Lung (tissue), 12 donors: ENCODE data around the gene ZBTB38. TPM values are rescaled to one million over a fixed set of nuclear protein-coding genes. Genes with fewer than 3 reads are reported as not detected.
A peak's percentile ranks its signal among the peaks of the same experiment; 100 is the strongest.

Experiments used
- ATAC-seq: fragments of 200-7000 bp; cut with Tn5 transposase; one replicate; pipeline ENCODE4 v1.9.1; 2020; ENCODE audit warnings: moderate number of reproducible peaks; ENCODE audit not compliant: insufficient read depth, low FRiP score
- DNase-seq, 3 donors: peaks; one replicate each; pipeline ENCODE4 v3.0.0-alpha.2; 2013 to 2017
- H3K27ac ChIP-seq, 2 donors: one replicate each; pipeline ENCODE4 v1.5.1; 2013; ENCODE audit warnings: mild to moderate bottlenecking in 2 of 2, moderate library complexity in 2 of 2, control low read depth in 1 of 2, inconsistent platforms in 1 of 2, low read depth in 1 of 2, low read length in 1 of 2
- H3K27me3 ChIP-seq, 3 donors: one replicate each; pipeline ENCODE4 v1.5.1; 2013; ENCODE audit warnings: low read length in 2 of 3; ENCODE audit not compliant: control insufficient read depth in 3 of 3, insufficient read depth in 3 of 3
- H3K36me3 ChIP-seq, 4 donors: one replicate each; pipeline ENCODE4 v1.5.1; 2013; ENCODE audit warnings: low read length in 4 of 4, mild to moderate bottlenecking in 1 of 4, moderate library complexity in 1 of 4; ENCODE audit not compliant: control insufficient read depth in 4 of 4, insufficient read depth in 4 of 4
- H3K4me1 ChIP-seq, 5 donors: one replicate each; pipeline ENCODE4 v1.5.1; 2013; ENCODE audit warnings: low read length in 5 of 5, mild to moderate bottlenecking in 2 of 5, moderate library complexity in 1 of 5; ENCODE audit not compliant: control insufficient read depth in 5 of 5, insufficient read depth in 5 of 5
- H3K4me3 ChIP-seq: one replicate; pipeline ENCODE4 v1.5.1; 2013; ENCODE audit warnings: mild to moderate bottlenecking, control low read depth, moderate library complexity
- H3K9ac ChIP-seq, 2 donors: one replicate each; pipeline ENCODE4 v1.5.1; 2013; ENCODE audit warnings: low read length in 2 of 2, control low read depth in 1 of 2; ENCODE audit not compliant: insufficient read depth in 1 of 2
- H3K9me3 ChIP-seq, 4 donors: one replicate each; pipeline ENCODE4 v1.5.1; 2013; ENCODE audit warnings: low read length in 3 of 4, mild to moderate bottlenecking in 1 of 4, moderate library complexity in 1 of 4; ENCODE audit not compliant: control insufficient read depth in 4 of 4, insufficient read depth in 3 of 4
- CTCF ChIP-seq: IDR thresholded peaks from 2 replicates; pipeline ENCODE4 v1.5.1; 2012; ENCODE audit warnings: mild to moderate bottlenecking; ENCODE audit errors: control extremely low read depth, extremely low read depth
- WGBS, 2 donors: extraction: QIAGEN DNeasy Blood & Tissue Kit; methylation state at CpG; one replicate each; pipeline ENCODE4 v1.1.7; 2013; 5-methylcytosine and 5-hydroxymethylcytosine counted together
- polyA plus RNA-seq, 2 donors: library from polyadenylated mRNA; stranded (reverse); fragments of 200-250 nt; gene quantifications; one replicate each; pipeline ENCODE4 v1.2.1, GENCODE V29; 2013
- total RNA-seq, 2 donors: library from RNA; depleted of rRNA in 1 of 2; stranded (reverse); fragments of >200 nt in 1 of 2; gene quantifications; one replicate each; pipeline ENCODE4 v1.2.1, GENCODE V29; 2014 to 2021
- donor health status: control.
- donor health status: control.
- donor health status: Bipolar disorder and iron deficiency.
- donor health status: healthy.
- donor health status: DM: yes; HTN: yes; CAD: no.

The ZBTB38 gene
- total and polyA plus RNA-seq, 4 donors = 9.3 to 111 (median 53.5) TPM

- H3K4me1 ChIP-seq = peaks cover 2 to 78% (median 23%) of the 10 kb centered on the region in 5 donors
- H3K9me3 ChIP-seq = no peaks in the 10 kb centered on the region
- DNase-seq (peak in 2 of 3 donors; percentile 59 to 66), ATAC-seq (no peak)
- H3K27me3 ChIP-seq = no peaks in the 10 kb centered on the region
- no peak overlapping the region for H3K4me3 ChIP-seq
- no peak for TF ChIP-seq CTCF
- peak overlapping the region in 1 of 2 donors; percentile 98 for H3K9ac ChIP-seq
- H3K36me3 ChIP-seq = peaks cover 0 to 22% (median 2%) of the 10 kb centered on the region in 4 donors
- WGBS, 2 donors = 68 to 81% methylated on average over 3 of the region's 3 CpGs
- no peak overlapping the region for H3K27ac ChIP-seq
Observed at GRCh38 chr3:141388395-141388794, 20.1 kb downstream of the ZBTB38 start.

DNA sequence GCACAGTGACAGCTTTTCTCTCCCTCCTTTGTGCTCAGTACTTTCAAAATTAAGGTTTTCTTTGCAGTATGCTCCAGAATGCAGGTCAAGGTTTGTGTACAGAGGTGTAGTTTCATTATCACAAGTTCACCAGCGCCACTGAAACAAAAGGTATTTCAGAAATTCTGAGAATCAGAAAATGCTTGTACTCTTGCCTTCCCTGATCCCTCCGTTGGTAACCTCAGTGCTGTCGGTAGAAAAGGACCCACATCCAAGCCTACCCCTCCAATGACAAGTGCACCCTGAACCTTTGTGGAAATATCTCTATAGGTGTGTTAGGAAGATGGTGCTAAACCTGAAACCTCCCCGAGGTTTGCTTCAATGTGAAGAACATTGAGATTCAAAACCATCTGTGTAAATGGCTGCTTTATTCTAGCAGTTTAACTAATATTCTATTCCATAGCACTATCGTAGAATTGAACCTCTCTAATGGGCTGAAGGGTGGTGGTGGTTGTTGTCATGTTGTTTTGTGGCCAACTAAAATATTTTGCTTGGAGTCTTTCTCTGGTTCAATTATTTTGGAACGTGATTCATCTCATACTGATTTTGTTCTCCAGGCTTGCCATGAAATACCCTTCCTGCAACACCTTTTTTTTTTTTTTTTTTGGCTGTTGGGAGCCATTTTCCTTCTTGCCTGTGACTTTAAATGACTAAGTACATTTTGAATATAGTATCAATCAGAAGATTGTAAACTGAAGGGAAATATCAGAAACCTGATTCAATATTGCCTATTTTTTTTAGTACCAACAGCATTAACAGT, 20.7 kb downstream of the ZBTB38 start:
- Histone ChIP-seq H3K27ac (peak overlapping the region in 1 of 2 donors; percentile 56), H3K9ac (peak overlapping the region in 1 of 2 donors; percentile 98)
- no peak for ATAC-seq

GRCh38 chr3:141389703-141390102, 21.4 kb downstream of the ZBTB38 start:
- Histone ChIP-seq H3K9me3 (no peaks in the 10 kb centered on the region), H3K36me3 (peaks cover 0 to 22% (median 1%) of the 10 kb centered on the region in 4 donors), H3K4me3 (no peak overlapping the region), H3K9ac (no peak overlapping the region), H3K27me3 (no peaks in the 10 kb centered on the region), H3K27ac (no peak overlapping the region), H3K4me1 (peaks cover 2 to 70% (median 20%) of the 10 kb centered on the region in 5 donors)
- no peak for ATAC-seq
- no peak for TF ChIP-seq CTCF
- WGBS, 2 donors = 82 to 86% methylated on average over 5 of the region's 5 CpGs
- no peak for DNase-seq

More for the DNA sequence above, 20.7 kb downstream of the ZBTB38 start:
- no peaks in the 10 kb centered on the region for H3K9me3 ChIP-seq
- 62 to 79% methylated on average over 6 of the region's 6 CpGs for WGBS, 2 donors
- peaks cover 2 to 77% (median 26%) of the 10 kb centered on the region in 5 donors for H3K4me1 ChIP-seq
- TF ChIP-seq CTCF = no peak
- peaks cover 0 to 18% (median 2%) of the 10 kb centered on the region in 4 donors for H3K36me3 ChIP-seq
- peak in 2 of 3 donors; percentile 34 to 43 for DNase-seq
- H3K4me3 ChIP-seq = no peak overlapping the region
- H3K27me3 ChIP-seq = no peaks in the 10 kb centered on the region
